ENCODE data around the gene TEC. TPM values are rescaled to one million over a fixed set of nuclear protein-coding genes. Genes with fewer than 3 reads are reported as not detected.
A peak's percentile ranks its signal among the peaks of the same experiment; 100 is the strongest.

The TEC gene
- total and polyA plus RNA-seq, 8 donors: 4.5 to 10.6 (median 7.6) TPM

DNA sequence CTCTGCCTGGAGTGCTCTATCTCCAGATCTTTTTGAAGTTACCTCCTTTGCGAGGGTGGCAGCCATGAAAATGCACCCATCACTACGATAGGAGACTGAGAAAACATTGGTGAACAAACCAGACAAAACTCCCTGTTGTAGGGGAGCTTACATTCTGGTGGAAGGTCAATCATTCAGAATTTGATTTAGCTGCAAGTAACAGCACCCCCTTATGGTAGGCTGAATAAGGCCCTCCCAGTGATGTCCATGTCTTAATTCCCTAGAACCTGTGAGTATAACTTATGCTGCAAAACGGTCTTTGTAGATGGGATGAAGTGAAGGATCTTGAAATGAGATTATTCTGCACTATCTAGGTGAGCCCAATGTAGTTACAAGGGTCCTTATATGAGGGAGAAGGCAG lies 5.6 kb upstream of the TEC start:
- ATAC-seq: peak; percentile 80
- no peak overlapping the region for H3K4me3 ChIP-seq
- TF ChIP-seq CTCF (IDR thresholded peaks at IDR 0.05): peak; percentile 35 to 43

DNA sequence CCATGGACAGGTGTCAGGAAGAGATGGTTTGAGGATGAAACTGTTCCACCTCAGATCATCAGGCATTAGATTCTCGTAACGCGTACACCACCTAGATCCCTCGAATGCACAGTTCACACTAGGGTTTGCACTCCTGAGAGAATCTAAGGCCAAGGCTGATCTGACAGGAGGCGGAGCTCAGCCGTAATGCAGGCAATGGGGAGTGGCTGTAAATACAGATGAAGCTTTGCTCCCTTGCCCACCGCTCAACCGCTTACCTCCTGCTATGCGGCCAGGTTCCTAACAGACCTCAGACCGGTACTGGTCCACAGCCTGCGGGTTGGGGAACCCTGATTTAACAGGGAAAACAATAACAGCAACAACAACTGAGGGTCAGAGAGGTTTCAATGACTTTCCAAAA lies 2.0 kb upstream of the TEC start:
- ATAC-seq (no peak), DNase-seq (no peak)
- intact Hi-C loops (cut with DNase I): no loop called here
- Histone ChIP-seq H3K4me3 (no peak overlapping the region), H3K27ac (no peak overlapping the region), H3K9me3 (no peaks in the 10 kb centered on the region), H3K27me3 (no peaks in the 10 kb centered on the region), H3K4me1 (peaks cover 0 to 31% of the 10 kb centered on the region in 2 donors), H3K36me3 (no peaks in the 10 kb centered on the region)
- no peak for TF ChIP-seq CTCF (IDR thresholded peaks at IDR 0.05)

More for the DNA sequence above, 5.6 kb upstream of the TEC start:
- no peak overlapping the region for H3K27ac ChIP-seq
- intact Hi-C loops (cut with DNase I): no loop called here
- peak in 1 of 4 donors; percentile 13 for DNase-seq
- no peaks in the 10 kb centered on the region for H3K9me3 ChIP-seq
- no peaks in the 10 kb centered on the region for H3K27me3 ChIP-seq
- peaks cover 0 to 5% of the 10 kb centered on the region in 2 donors for H3K4me1 ChIP-seq
- H3K36me3 ChIP-seq: no peaks in the 10 kb centered on the region

- ATAC-seq (no peak), DNase-seq (no peak)
- intact Hi-C loops (cut with DNase I): no loop called here
- TF ChIP-seq CTCF (IDR thresholded peaks at IDR 0.05): no peak
- Histone ChIP-seq H3K36me3 (no peaks in the 10 kb centered on the region), H3K9me3 (no peaks in the 10 kb centered on the region), H3K27me3 (no peaks in the 10 kb centered on the region), H3K27ac (peak overlapping the region in 1 of 2 donors; percentile 90), H3K4me1 (peaks cover 0 to 37% of the 10 kb centered on the region in 2 donors), H3K4me3 (no peak overlapping the region)
Observed at GRCh38 chr4:48270951-48271473, 1.4 kb upstream of the TEC start.

DNA sequence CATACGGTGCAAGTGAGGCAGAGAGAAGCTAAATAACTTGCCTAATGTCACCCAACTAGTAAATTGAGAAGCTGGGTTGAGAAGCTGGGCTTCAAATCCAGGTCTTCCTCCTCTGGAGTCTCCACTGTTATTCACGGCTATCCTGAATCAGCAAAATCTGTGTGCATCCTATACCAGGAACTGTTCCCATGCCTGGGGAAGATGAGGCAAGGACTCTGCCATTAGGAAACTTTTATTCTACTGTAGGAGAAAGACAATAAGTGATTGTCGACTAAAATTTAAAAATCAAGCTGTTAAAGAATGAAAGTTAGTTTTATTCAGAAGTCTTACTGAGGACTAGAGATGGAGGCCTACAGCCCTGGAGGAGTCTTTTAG lies 872 bp upstream of the TEC start:
- DNase-seq (no peak), ATAC-seq (no peak)
- intact Hi-C loops (cut with DNase I): no loop called here
- Histone ChIP-seq H3K27me3 (no peaks in the 10 kb centered on the region), H3K36me3 (no peaks in the 10 kb centered on the region), H3K27ac (peak overlapping the region; percentile 78 to 90), H3K4me3 (peak overlapping the region; percentile 53 to 73), H3K9me3 (no peaks in the 10 kb centered on the region), H3K4me1 (peaks cover 0 to 38% of the 10 kb centered on the region in 2 donors)
- no peak for TF ChIP-seq CTCF (IDR thresholded peaks at IDR 0.05)

DNA sequence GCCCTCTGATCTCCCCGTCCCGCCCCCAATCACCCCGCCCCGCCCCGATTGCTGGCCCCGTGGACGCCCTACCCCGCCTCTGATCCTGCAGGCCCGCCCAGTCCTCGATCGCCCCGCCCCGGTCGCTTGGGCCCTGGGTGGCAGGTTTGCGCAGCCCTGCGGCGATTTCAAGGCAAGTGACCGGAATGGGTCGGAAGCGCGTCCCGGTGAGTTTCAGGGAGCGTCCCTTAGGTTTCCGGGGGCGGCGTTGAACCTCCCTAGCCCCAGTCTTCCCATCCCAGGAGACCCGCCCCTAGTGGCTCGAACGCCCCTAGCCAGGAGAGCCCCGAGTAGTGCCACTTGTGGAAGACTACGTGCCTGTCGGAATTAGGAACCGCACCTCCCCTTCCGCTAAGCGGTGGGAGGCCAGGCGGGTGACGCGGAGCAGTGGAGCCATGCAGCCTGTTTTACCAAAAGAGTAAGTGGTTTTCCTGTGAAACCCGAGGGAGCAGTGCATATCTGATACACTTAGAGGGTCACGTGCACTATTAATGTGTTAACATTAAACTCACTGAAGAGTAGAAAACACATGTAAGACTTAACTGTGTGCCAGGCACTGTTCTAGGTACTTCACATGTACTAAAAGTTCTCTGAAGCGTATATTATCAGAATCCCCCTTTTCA lies 354 bp upstream of the TEC start:
- peak; percentile 20 to 37 for TF ChIP-seq CTCF (IDR thresholded peaks at IDR 0.05)
- intact Hi-C loops (cut with DNase I): no loop called here
- no peaks in the 10 kb centered on the region for H3K27me3 ChIP-seq
- ATAC-seq (peak; percentile 97), DNase-seq (peak; percentile 83 to 99 (median 96))
- no peaks in the 10 kb centered on the region for H3K36me3 ChIP-seq
- peak overlapping the region; percentile 53 to 73 for H3K4me3 ChIP-seq
- H3K4me1 ChIP-seq: peaks cover 0 to 38% of the 10 kb centered on the region in 2 donors
- no peaks in the 10 kb centered on the region for H3K9me3 ChIP-seq
- peak overlapping the region; percentile 78 to 90 for H3K27ac ChIP-seq

Data from left lung (tissue), 10 donors.